PFSK-1 (cell line): ENCODE measurements around the gene YBEY.

Source experiments
- FOXP2 ChIP-seq: optimal IDR thresholded peaks from 2 replicates; pipeline ENCODE3; 2011; ENCODE audit warnings: borderline replicate concordance, control low read depth, inconsistent platforms; ENCODE audit not compliant: insufficient read depth; ENCODE audit errors: extremely low read length, extremely low read depth
- POLR2AphosphoS5 ChIP-seq: IDR thresholded peaks from 2 replicates; pipeline ENCODE4 v1.6.1; 2012; ENCODE audit warnings: low read depth, mild to moderate bottlenecking, control low read depth, low read length, moderate library complexity
- REST ChIP-seq, 2 experiments: IDR thresholded peaks; 2 replicates each; pipeline versions ENCODE4 v1.6.1 to v1.8.0; 2011 to 2012; ENCODE audit warnings: low read depth in 2 of 2, low read length in 2 of 2, control low read depth in 1 of 2, inconsistent platforms in 1 of 2, mild to moderate bottlenecking in 1 of 2, moderate library complexity in 1 of 2; ENCODE audit not compliant: insufficient read depth in 1 of 2
- SIN3A ChIP-seq: IDR thresholded peaks from 2 replicates; pipeline ENCODE4 v1.6.1; 2012; ENCODE audit warnings: mild to moderate bottlenecking, low read length, moderate library complexity, borderline replicate concordance; ENCODE audit not compliant: insufficient read depth
- TAF1 ChIP-seq: IDR thresholded peaks from 2 replicates; pipeline ENCODE4 v1.6.1; 2012; ENCODE audit warnings: low read length, control low read depth, borderline replicate concordance; ENCODE audit not compliant: insufficient read depth

Gene YBEY

GRCh38 chr21:46297338-46298271, 11.5 kb downstream of the YBEY start:
- TF ChIP-seq SIN3A = no peak

- TF ChIP-seq FOXP2 = no peak
- no peak for TF ChIP-seq SIN3A
- no peak for TF ChIP-seq TAF1
- TF ChIP-seq REST (IDR thresholded peaks at IDR 0.05; ENCODE audit: insufficient read depth in 1 of 2, low read depth in 2 of 2, low read length in 2 of 2) = no peak
- no peak for TF ChIP-seq POLR2AphosphoS5
Observed at GRCh38 chr21:46299167-46299566, 13.0 kb downstream of the YBEY start.

- TF ChIP-seq POLR2AphosphoS5 (no peak), FOXP2 (no peak), REST (IDR thresholded peaks at IDR 0.05; ENCODE audit: insufficient read depth in 1 of 2, low read depth in 2 of 2, low read length in 2 of 2) (no peak), TAF1 (no peak), SIN3A (no peak)
Observed at GRCh38 chr21:46301759-46302158, 15.6 kb downstream of the YBEY start.

DNA sequence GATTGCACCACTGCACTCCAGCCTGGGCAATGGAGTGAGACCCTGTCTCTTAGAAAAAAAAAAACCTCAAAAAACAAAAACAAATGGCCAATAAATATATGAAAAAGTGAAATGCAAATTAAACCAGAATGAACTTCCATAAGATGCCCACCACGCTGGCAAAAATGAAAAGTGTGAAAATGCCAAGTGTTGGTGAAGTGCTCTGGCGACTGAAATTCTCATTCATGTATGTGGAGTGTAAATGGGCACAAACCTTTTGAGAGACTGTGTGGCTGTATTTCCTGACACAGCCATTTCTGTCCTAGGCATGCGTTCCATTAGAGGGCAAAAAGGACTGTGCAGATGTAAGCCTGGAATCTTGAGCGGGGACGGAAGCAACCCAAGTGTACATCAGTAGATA, 18.3 kb downstream of the YBEY start:
- TF ChIP-seq FOXP2 (no peak), TAF1 (no peak), POLR2AphosphoS5 (no peak), SIN3A (no peak), REST (IDR thresholded peaks at IDR 0.05; ENCODE audit: insufficient read depth in 1 of 2, low read depth in 2 of 2, low read length in 2 of 2) (no peak)

GRCh38 chr21:46304955-46305354, 18.8 kb downstream of the YBEY start:
- TF ChIP-seq FOXP2 (no peak), SIN3A (no peak), POLR2AphosphoS5 (no peak), TAF1 (no peak), REST (IDR thresholded peaks at IDR 0.05; ENCODE audit: insufficient read depth in 1 of 2, low read depth in 2 of 2, low read length in 2 of 2) (no peak)
